K562 (cell line): ENCODE data around the gene KCNH2. TPM values are rescaled to one million over a fixed set of nuclear protein-coding genes. Genes with fewer than 3 reads are reported as not detected.

ENCODE experiments used
- ATAC-seq: fragments of 200-7000 bp; cut with Tn5 transposase; 3 replicates; pipeline ENCODE4 v1.9.1; 2020; ENCODE audit warnings: moderate library complexity
- BruUV-seq: library from RNA; stranded (reverse); fragments of 400-500 nt; replicated peaks from 2 replicates; lab custom pipeline; 2021; lab: Mats Ljungman, UMichigan
- CTCF ChIA-PET: fragments of 300-600 bp; formaldehyde crosslinking; extraction: SDS; loops from one replicate; lab custom pipeline; 2021; ENCODE audit warnings: low intra/inter-chr PET ratio; lab: Yijun Ruan, JAX
- POLR2A ChIA-PET: fragments of 300-600, 350-650 bp; sonication (Branson Sonifier 250); formaldehyde crosslinking; extraction: SDS; loops from one replicate; lab custom pipeline; 2021; ENCODE audit warnings: antibody characterized with exemption, inconsistent platforms; lab: Yijun Ruan, JAX
- DNase-seq, 4 experiments: peaks; one replicate each; pipeline versions ENCODE4 v3.0.0 to v3.0.0-alpha.2; 2011 to 2018; ENCODE audit warnings: low spot score in 3 of 4, mixed read lengths in 3 of 4; ENCODE audit errors: extremely low read depth in 1 of 4
- FAIRE-seq: peaks from 2 replicates; lab custom pipeline; 2011; peaks lifted over from hg19 to GRCh38; lab: Jason Lieb, UNC
- H2AFZ ChIP-seq: 2 replicates; pipeline ENCODE4 v1.6.0; 2011; ENCODE audit warnings: low read depth, low read length, control low read depth, inconsistent platforms
- H3K27ac ChIP-seq: fragments of 200-600 bp; 3 replicates; pipeline ENCODE4 v1.8.0; 2011; ENCODE audit warnings: low read depth, mild to moderate bottlenecking, control low read depth, inconsistent platforms, low read length, moderate library complexity, mixed read lengths; ENCODE audit errors: extremely low read depth
- H3K27me3 ChIP-seq, 2 experiments: fragments of 300-600 bp in 1 of 2; 2 replicates in 1 of 2; 3 replicates in 1 of 2; pipeline versions ENCODE4 v1.6.0 to v1.8.0; 2011; ENCODE audit warnings: inconsistent platforms in 2 of 2, low read length in 2 of 2, mild to moderate bottlenecking in 1 of 2, mixed read lengths in 1 of 2, moderate library complexity in 1 of 2; ENCODE audit not compliant: control insufficient read depth in 2 of 2, insufficient read depth in 2 of 2
- H3K36me3 ChIP-seq: fragments of 300-600 bp; 3 replicates; pipeline ENCODE4 v1.8.0; 2011; ENCODE audit warnings: mild to moderate bottlenecking, low read length, inconsistent platforms; ENCODE audit not compliant: control insufficient read depth, insufficient read depth
- H3K4me1 ChIP-seq, 2 experiments: fragments of 200-600 bp in 1 of 2; replicated peaks in 1 of 2; 2 replicates in 1 of 2; 3 replicates in 1 of 2; pipeline versions ENCODE4 v1.5.1 to v1.8.0; 2011; ENCODE audit warnings: inconsistent platforms in 2 of 2, low read length in 2 of 2, mild to moderate bottlenecking in 1 of 2, mixed read lengths in 1 of 2, moderate library complexity in 1 of 2; ENCODE audit not compliant: control insufficient read depth in 2 of 2, insufficient read depth in 2 of 2
- H3K4me2 ChIP-seq: 2 replicates; pipeline ENCODE4 v1.6.1; 2011; ENCODE audit warnings: low read length, control low read depth, inconsistent platforms, mixed read lengths; ENCODE audit not compliant: insufficient read depth
- H3K4me3 ChIP-seq: fragments of 200-600 bp; sonication (generic), shearing (Covaris generic); 2 replicates; pipeline ENCODE4 v1.5.1; 2016; ENCODE audit warnings: control low read depth, inconsistent platforms
- H3K79me2 ChIP-seq: fragments of 200-600 bp; 3 replicates; pipeline ENCODE4 v1.8.0; 2011; ENCODE audit warnings: low read length, inconsistent platforms; ENCODE audit not compliant: control insufficient read depth, insufficient read depth
- H3K9ac ChIP-seq, 2 experiments: 2 replicates each; pipeline versions ENCODE4 v1.6.0 to v1.6.1; 2011; ENCODE audit warnings: low read depth in 2 of 2, low read length in 2 of 2, control low read depth in 1 of 2, inconsistent platforms in 1 of 2, mild to moderate bottlenecking in 1 of 2, mixed read lengths in 1 of 2; ENCODE audit not compliant: insufficient read depth in 1 of 2
- H3K9me1 ChIP-seq: one replicate; pipeline ENCODE4 v1.6.0; 2011; ENCODE audit warnings: inconsistent platforms, mild to moderate bottlenecking, low read length, moderate library complexity; ENCODE audit not compliant: control insufficient read depth, insufficient read depth
- H3K9me3 ChIP-seq: replicated peaks from 2 replicates; pipeline ENCODE4 v1.5.1; 2011; ENCODE audit warnings: low read depth, low read length, inconsistent platforms; ENCODE audit not compliant: control insufficient read depth, insufficient read depth
- H4K20me1 ChIP-seq: replicated peaks from 2 replicates; pipeline ENCODE4 v1.6.1; 2011; ENCODE audit warnings: low read length, inconsistent platforms, mixed read lengths; ENCODE audit not compliant: control insufficient read depth, insufficient read depth
- PYGO2 ChIP-seq: fragments of 450-650 bp; IDR thresholded peaks from 2 replicates; pipeline ENCODE4 v1.6.1; 2016; ENCODE audit warnings: mild to moderate bottlenecking, missing genetic modification characterization, moderate library complexity, missing compliant biosample characterization
- STAT5B ChIP-seq: fragments of 250-450 bp; sonication (Bioruptor Pico); IDR thresholded peaks from 2 replicates; pipeline ENCODE4 v1.8.0; 2021; ENCODE audit warnings: mild to moderate bottlenecking, inconsistent platforms
- TBL1XR1 ChIP-seq, 2 experiments: IDR thresholded peaks; 2 replicates each; pipeline ENCODE4 v1.6.1; 2012; ENCODE audit warnings: improper control_type of control experiment in 2 of 2, low read length in 2 of 2, mild to moderate bottlenecking in 1 of 2
- ZBTB7A ChIP-seq: IDR thresholded peaks from 2 replicates; pipeline ENCODE4 v1.6.1; 2011; ENCODE audit warnings: low read depth, mild to moderate bottlenecking, low read length, moderate library complexity, borderline replicate concordance; ENCODE audit not compliant: control insufficient read depth
- ZC3H11A ChIP-seq: IDR thresholded peaks from 2 replicates; pipeline ENCODE4 v1.6.1; 2012; ENCODE audit warnings: low read depth, low read length, improper control_type of control experiment
- ZNF134 ChIP-seq: fragments of 250-450 bp; sonication (Bioruptor Pico); conservative IDR thresholded peaks from 2 replicates; pipeline ENCODE4 v1.4.0; 2020
- ZNF507 ChIP-seq: conservative IDR thresholded peaks from 2 replicates; pipeline ENCODE4 v1.6.1; 2017; ENCODE audit warnings: missing genetic modification characterization, missing compliant biosample characterization
- WGBS: fragments of 100-300 bp; shearing (Covaris generic); methylation state at CpG from one replicate; pipeline ENCODE4 v1.1.6; 2016; ENCODE audit warnings: low coverage, mixed read lengths; ENCODE audit not compliant: insufficient coverage; ENCODE audit errors: missing lambda C conversion rate; 5-methylcytosine and 5-hydroxymethylcytosine counted together
- in situ Hi-C: fragments of 300-500 bp; cut with MboI; formaldehyde crosslinking; loops from 4 replicates; pipeline ENCODE4 v1.15.0; 2018; ENCODE audit warnings: inconsistent platforms, mixed read lengths
- intact Hi-C: fragments of 100-400 bp; cut with micrococcal nuclease; formaldehyde crosslinking; loops from 2 replicates; pipeline ENCODE4 v1.14.2; 2022
- polyA plus RNA-seq, 8 experiments: library from polyadenylated mRNA; depleted of rRNA in 4 of 8; stranded (reverse) in 5 of 8; unstranded in 3 of 8; fragments of >200 nt; fragmentation: Nextera tagmentation in 2 of 8; fragmentation: Illumina TruSeq in 1 of 8; extraction: Ambion mirVana in 2 of 8; extraction: Trizol in 1 of 8; gene quantifications; 2 replicates each; pipeline versions ENCODE4 v1.2.1 to v1.2.3, GENCODE V29; 2011 to 2014; ENCODE audit warnings: inconsistent platforms in 1 of 8, missing spikeins in 1 of 8
- total RNA-seq, 7 experiments: library from RNA; depleted of rRNA in 6 of 7; stranded (reverse); fragments of >200 nt in 6 of 7; fragmentation: Illumina TruSeq in 2 of 7; extraction: Trizol in 2 of 7; gene quantifications; 2 replicates each; pipeline versions ENCODE4 v1.2.1 to v1.2.3, GENCODE V29; 2011 to 2021; ENCODE audit warnings: low replicate concordance in 1 of 7
- TF ChIP-seq, protein P1 (sequence below): IDR thresholded peaks from 2 replicates; pipeline ENCODE4 v1.6.1; 2016; ENCODE audit warnings: missing genetic modification characterization, missing compliant biosample characterization
- TF ChIP-seq, protein P2 (sequence below): fragments of 250-450 bp; sonication (Bioruptor Pico); IDR thresholded peaks from 2 replicates; pipeline ENCODE4 v1.9.0; 2021; ENCODE audit warnings: mild to moderate bottlenecking, inconsistent platforms

The KCNH2 gene
- total and polyA plus RNA-seq, 9 of the 15 experiments (the other 6 are each of a cell fraction or from before 2014, with no cell fraction given), result 18.1 to 368 (median 218) TPM

DNA sequence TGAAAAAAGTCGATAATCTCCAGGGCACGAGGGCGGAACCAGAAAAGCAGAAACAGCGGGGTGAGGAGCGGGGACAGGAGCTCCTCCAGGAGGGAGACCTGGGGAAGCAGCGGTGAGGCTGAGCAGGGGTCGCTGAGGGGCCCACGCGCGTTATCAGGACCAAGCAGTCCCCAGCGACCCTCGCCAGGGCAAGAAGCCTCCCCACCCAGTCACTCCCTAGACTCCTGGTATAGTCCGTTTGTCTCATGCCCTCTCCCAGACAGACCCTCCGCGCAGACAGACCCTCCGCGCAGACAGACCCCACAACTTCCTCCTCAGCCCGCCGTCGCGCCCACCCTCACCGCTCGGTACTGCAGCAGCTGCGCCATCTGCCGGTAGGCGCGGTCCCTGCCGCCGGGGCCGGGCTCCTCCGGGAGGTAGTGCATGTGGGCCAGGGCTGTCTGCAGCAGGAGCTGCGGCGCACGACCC lies 39.9 kb upstream of the KCNH2 start:
- peak overlapping the region; percentile 95 for H3K4me2 ChIP-seq
- peak overlapping the region; percentile 40 for H3K4me3 ChIP-seq
- CTCF ChIA-PET, result interaction anchor here (0.7 to 1.6 kb wide), 6 partner anchors 10 to 121 kb away, joined by 3 to 6 read pairs (median 4); no protein-coding TSS in a partner anchor
- DNase-seq (peak; percentile 88 to 92 (median 90)), FAIRE-seq (peak; percentile 56), ATAC-seq (peak; percentile 93)
- H3K27ac ChIP-seq, result peak overlapping the region; percentile 70
- no peaks in the 10 kb centered on the region for H3K9me3 ChIP-seq
- peaks cover 2% of the 10 kb centered on the region; the same call in 2 of the 3 replicates for H3K79me2 ChIP-seq
- H4K20me1 ChIP-seq, result no peaks in the 10 kb centered on the region
- in situ Hi-C loops, result no loop called here
- WGBS, result 1% methylated on average over 34 of the region's 34 CpGs
- no TSS peak for BruUV-seq
- intact Hi-C loops, result loop anchor here (1.0 to 10.0 kb wide), 2 partner anchors 9 to 157 kb away; no protein-coding TSS in a partner anchor
- POLR2A ChIA-PET, result interaction anchor here (0.6 to 14.3 kb wide), 8 partner anchors 8 to 1168 kb away, joined by 3 to 146 read pairs (median 4); partner anchors contain the start of genes ABCB8 and FASTK
- H3K4me1 ChIP-seq, result peaks cover 21 to 69% of the 10 kb centered on the region in 2 experiments; a peak in 4 of 5 replicates
- H3K27me3 ChIP-seq, result no peaks in the 10 kb centered on the region; a peak in 1 of 5 replicates
- H3K36me3 ChIP-seq, result peaks cover 27% of the 10 kb centered on the region; the same call in 2 of the 3 replicates
- no peaks in the 10 kb centered on the region for H3K9me1 ChIP-seq
- H3K9ac ChIP-seq, result peak overlapping the region; percentile 73 to 93
- peak overlapping the region; percentile 96 for H2AFZ ChIP-seq
- 0 out of 2 replicates have a peak, but pooled peaks have one; percentile 22 for TF ChIP-seq ZNF134 (CRISPR knock-in tag)
- no peak for TF ChIP-seq PYGO2 (tag)
- TF ChIP-seq ZBTB7A, result peak; percentile 100
- no peak for TF ChIP-seq TBL1XR1 (IDR thresholded peaks at IDR 0.05; ENCODE audit: low read length in 2 of 2)
- TF ChIP-seq STAT5B (CRISPR knock-in tag), result no peak
- no peak for TF ChIP-seq ZNF507 (tag)
- TF ChIP-seq, protein P1, sequence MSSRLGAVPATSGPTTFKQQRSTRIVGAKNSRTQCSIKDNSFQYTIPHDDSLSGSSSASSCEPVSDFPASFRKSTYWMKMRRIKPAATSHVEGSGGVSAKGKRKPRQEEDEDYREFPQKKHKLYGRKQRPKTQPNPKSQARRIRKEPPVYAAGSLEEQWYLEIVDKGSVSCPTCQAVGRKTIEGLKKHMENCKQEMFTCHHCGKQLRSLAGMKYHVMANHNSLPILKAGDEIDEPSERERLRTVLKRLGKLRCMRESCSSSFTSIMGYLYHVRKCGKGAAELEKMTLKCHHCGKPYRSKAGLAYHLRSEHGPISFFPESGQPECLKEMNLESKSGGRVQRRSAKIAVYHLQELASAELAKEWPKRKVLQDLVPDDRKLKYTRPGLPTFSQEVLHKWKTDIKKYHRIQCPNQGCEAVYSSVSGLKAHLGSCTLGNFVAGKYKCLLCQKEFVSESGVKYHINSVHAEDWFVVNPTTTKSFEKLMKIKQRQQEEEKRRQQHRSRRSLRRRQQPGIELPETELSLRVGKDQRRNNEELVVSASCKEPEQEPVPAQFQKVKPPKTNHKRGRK (tag), result no peak
- TF ChIP-seq, protein P2, sequence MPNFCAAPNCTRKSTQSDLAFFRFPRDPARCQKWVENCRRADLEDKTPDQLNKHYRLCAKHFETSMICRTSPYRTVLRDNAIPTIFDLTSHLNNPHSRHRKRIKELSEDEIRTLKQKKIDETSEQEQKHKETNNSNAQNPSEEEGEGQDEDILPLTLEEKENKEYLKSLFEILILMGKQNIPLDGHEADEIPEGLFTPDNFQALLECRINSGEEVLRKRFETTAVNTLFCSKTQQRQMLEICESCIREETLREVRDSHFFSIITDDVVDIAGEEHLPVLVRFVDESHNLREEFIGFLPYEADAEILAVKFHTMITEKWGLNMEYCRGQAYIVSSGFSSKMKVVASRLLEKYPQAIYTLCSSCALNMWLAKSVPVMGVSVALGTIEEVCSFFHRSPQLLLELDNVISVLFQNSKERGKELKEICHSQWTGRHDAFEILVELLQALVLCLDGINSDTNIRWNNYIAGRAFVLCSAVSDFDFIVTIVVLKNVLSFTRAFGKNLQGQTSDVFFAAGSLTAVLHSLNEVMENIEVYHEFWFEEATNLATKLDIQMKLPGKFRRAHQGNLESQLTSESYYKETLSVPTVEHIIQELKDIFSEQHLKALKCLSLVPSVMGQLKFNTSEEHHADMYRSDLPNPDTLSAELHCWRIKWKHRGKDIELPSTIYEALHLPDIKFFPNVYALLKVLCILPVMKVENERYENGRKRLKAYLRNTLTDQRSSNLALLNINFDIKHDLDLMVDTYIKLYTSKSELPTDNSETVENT, result peak; percentile 86
- TF ChIP-seq ZC3H11A, result no peak
